ENCODE measurements around the gene CEP131.
"Not testable (repeated sequence)": the region's sequence is repeated elsewhere in the genome, so short reads cannot be mapped to it uniquely, and the experiment has no call there.

CEP131 gene

GRCh38 chr17:81159611-81160265 lies 63.0 kb downstream of the CEP131 start:
- DNase-seq (ENCODE audit: low read depth) = no peak
- TF ChIP-seq CTCF (IDR thresholded peaks at IDR 0.05; ENCODE audit: low read length, missing control alignments) = no peak
- H3K4me3 ChIP-seq (replicated peaks; ENCODE audit: low read depth, low read length) = no peak overlapping the region

GRCh38 chr17:81158688-81159590 lies 63.8 kb downstream of the CEP131 start:
- TF ChIP-seq CTCF (IDR thresholded peaks at IDR 0.05; ENCODE audit: low read length, missing control alignments) = no peak
- no peak for DNase-seq (ENCODE audit: low read depth)
- no peak overlapping the region for H3K4me3 ChIP-seq (replicated peaks; ENCODE audit: low read depth, low read length)

GRCh38 chr17:81157848-81158687 lies 64.7 kb downstream of the CEP131 start:
- DNase-seq (ENCODE audit: low read depth) = no peak
- no peak for TF ChIP-seq CTCF (IDR thresholded peaks at IDR 0.05; ENCODE audit: low read length, missing control alignments)

GRCh38 chr17:81156866-81157805 lies 65.6 kb downstream of the CEP131 start:
- no peak for DNase-seq (ENCODE audit: low read depth)
- H3K4me3 ChIP-seq (replicated peaks; ENCODE audit: low read depth, low read length) = no peak overlapping the region
- TF ChIP-seq CTCF (IDR thresholded peaks at IDR 0.05; ENCODE audit: low read length, missing control alignments) = no peak

More at GRCh38 chr17:81157848-81158687, 64.7 kb downstream of the CEP131 start:
- no peak overlapping the region for H3K4me3 ChIP-seq (replicated peaks; ENCODE audit: low read depth, low read length)

- no peak for DNase-seq (ENCODE audit: low read depth)
- no peak overlapping the region for H3K4me3 ChIP-seq (replicated peaks; ENCODE audit: low read depth, low read length)
- TF ChIP-seq CTCF (IDR thresholded peaks at IDR 0.05; ENCODE audit: low read length, missing control alignments) = no peak
Observed at GRCh38 chr17:81154961-81155360, 67.8 kb downstream of the CEP131 start.

- DNase-seq (ENCODE audit: low read depth); H3K4me3 ChIP-seq (replicated peaks; ENCODE audit: low read depth, low read length): not testable (repeated sequence)
Observed at GRCh38 chr17:81154016-81154415, 68.7 kb downstream of the CEP131 start.

Measured in fibroblast of pulmonary artery (primary cell).